HG02870 (cell line): ENCODE data around the gene SSH2.
"Not testable (repeated sequence)": the region's sequence is repeated elsewhere in the genome, so short reads cannot be mapped to it uniquely, and the experiment has no call there.

Experiments
- ATAC-seq: cut with Tn5 transposase; IDR thresholded peaks from one replicate; pipeline ENCODE4 v1.9.1; 2021; ENCODE audit warnings: mild to moderate bottlenecking, moderate library complexity; ENCODE audit not compliant: unreplicated experiment

SSH2 gene

GRCh38 chr17:29874931-29875596 lies 55.0 kb downstream of the SSH2 start:
- ATAC-seq = no peak

GRCh38 chr17:29874358-29874757 lies 55.7 kb downstream of the SSH2 start:
- ATAC-seq = not testable (repeated sequence)

GRCh38 chr17:29873476-29873875 lies 56.6 kb downstream of the SSH2 start:
- ATAC-seq = no peak

GRCh38 chr17:29870836-29871465 lies 59.1 kb downstream of the SSH2 start:
- ATAC-seq = no peak

GRCh38 chr17:29867643-29868181 lies 62.3 kb downstream of the SSH2 start:
- no peak for ATAC-seq

GRCh38 chr17:29866746-29867404 lies 63.2 kb downstream of the SSH2 start:
- ATAC-seq = no peak

- no peak for ATAC-seq
Observed at GRCh38 chr17:29864615-29865014, 65.4 kb downstream of the SSH2 start.

- not testable (repeated sequence) for ATAC-seq
Observed at GRCh38 chr17:29864123-29864522, 65.9 kb downstream of the SSH2 start.

GRCh38 chr17:29862951-29863350 lies 67.1 kb downstream of the SSH2 start:
- no peak for ATAC-seq

GRCh38 chr17:29862127-29862526 lies 67.9 kb downstream of the SSH2 start:
- ATAC-seq = no peak

GRCh38 chr17:29859445-29859844 lies 70.6 kb downstream of the SSH2 start:
- not testable (repeated sequence) for ATAC-seq

- ATAC-seq = no peak
Observed at GRCh38 chr17:29857823-29858222, 72.2 kb downstream of the SSH2 start.

GRCh38 chr17:29857105-29857504 lies 72.9 kb downstream of the SSH2 start:
- ATAC-seq = not testable (repeated sequence)

GRCh38 chr17:29855686-29856085 lies 74.3 kb downstream of the SSH2 start:
- no peak for ATAC-seq

- no peak for ATAC-seq
Observed at GRCh38 chr17:29848737-29849136, 81.3 kb downstream of the SSH2 start.

- ATAC-seq = no peak
Observed at GRCh38 chr17:29847527-29848400, 82.3 kb downstream of the SSH2 start.

GRCh38 chr17:29847118-29847517 lies 82.9 kb downstream of the SSH2 start:
- ATAC-seq = no peak

GRCh38 chr17:29846298-29846697 lies 83.7 kb downstream of the SSH2 start:
- no peak for ATAC-seq

- ATAC-seq = no peak
Observed at GRCh38 chr17:29844339-29845048, 85.5 kb downstream of the SSH2 start.

GRCh38 chr17:29840884-29841283 lies 89.1 kb downstream of the SSH2 start:
- ATAC-seq = no peak
